GM18511 (cell line): ENCODE measurements around the gene VPS26A.

ENCODE experiments used
- ATAC-seq: cut with Tn5 transposase; IDR thresholded peaks from one replicate; pipeline ENCODE4 v1.9.1; 2021; ENCODE audit warnings: mild to moderate bottlenecking, moderate library complexity; ENCODE audit not compliant: unreplicated experiment

VPS26A gene

GRCh38 chr10:69218831-69219230 lies 94.9 kb downstream of the VPS26A start:
- ATAC-seq = no peak

GRCh38 chr10:69220041-69220451 lies 96.1 kb downstream of the VPS26A start, which contains the start of gene HKDC1:
Gene HKDC1, plus strand, starts transcription at chr10:69220332. Its CDS starts 104 bp downstream, at chr10:69220436.
- no peak for ATAC-seq

- ATAC-seq = no peak
These were observed 96.5 kb downstream of the VPS26A start for GRCh38 chr10:69220507-69220906.
